ENCODE data around the gene RAB11FIP4. TPM values are rescaled to one million over a fixed set of nuclear protein-coding genes. Genes with fewer than 3 reads are reported as not detected.
"Not testable (repeated sequence)": the region's sequence is repeated elsewhere in the genome, so short reads cannot be mapped to it uniquely, and the experiment has no call there.

The RAB11FIP4 gene
- polyA plus RNA-seq, 1 donor = 16.3 TPM

DNA sequence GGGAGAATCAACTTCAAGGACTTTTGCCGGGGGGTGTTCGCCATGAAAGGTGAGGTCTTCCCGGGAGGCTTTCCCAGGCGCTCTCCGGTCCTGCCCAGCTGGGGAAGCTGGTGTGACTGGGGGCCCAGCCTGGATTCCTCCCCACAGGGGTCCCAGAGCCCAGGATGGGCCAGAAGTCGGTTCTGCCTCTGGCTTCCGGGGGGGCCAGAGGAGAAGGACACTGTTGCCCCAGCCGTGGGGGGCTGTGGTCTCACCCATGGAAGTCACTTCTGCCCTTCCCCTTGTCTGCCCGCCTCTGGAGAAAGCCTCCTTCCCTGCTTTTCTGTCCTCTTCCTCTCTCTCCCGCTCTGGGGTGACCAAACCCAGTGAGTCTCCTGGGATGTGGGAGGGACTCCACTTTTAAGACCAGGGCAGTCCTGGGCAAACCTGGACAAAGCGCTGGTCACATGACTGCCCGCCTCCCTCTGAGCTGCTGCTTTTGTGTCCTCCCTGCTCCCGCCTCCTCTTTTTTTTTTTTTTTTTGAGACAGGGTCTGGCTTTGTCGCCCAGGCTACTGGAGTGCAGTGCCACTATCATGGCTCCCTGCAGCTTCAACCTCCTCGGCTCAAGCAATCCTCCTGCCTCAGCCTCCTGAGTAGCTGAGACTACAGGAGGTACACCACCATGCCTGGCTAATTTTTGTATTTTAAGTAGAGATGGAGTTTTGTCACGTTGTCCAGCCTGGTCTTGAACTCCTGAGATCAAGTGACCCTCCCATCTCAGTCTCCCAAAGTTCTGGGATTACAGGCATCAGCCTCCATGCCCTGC, 40.6 kb downstream of the RAB11FIP4 start:
- DNase-seq = no peak

GRCh38 chr17:31433091-31433790, 41.8 kb downstream of the RAB11FIP4 start:
- no peak for DNase-seq

DNA sequence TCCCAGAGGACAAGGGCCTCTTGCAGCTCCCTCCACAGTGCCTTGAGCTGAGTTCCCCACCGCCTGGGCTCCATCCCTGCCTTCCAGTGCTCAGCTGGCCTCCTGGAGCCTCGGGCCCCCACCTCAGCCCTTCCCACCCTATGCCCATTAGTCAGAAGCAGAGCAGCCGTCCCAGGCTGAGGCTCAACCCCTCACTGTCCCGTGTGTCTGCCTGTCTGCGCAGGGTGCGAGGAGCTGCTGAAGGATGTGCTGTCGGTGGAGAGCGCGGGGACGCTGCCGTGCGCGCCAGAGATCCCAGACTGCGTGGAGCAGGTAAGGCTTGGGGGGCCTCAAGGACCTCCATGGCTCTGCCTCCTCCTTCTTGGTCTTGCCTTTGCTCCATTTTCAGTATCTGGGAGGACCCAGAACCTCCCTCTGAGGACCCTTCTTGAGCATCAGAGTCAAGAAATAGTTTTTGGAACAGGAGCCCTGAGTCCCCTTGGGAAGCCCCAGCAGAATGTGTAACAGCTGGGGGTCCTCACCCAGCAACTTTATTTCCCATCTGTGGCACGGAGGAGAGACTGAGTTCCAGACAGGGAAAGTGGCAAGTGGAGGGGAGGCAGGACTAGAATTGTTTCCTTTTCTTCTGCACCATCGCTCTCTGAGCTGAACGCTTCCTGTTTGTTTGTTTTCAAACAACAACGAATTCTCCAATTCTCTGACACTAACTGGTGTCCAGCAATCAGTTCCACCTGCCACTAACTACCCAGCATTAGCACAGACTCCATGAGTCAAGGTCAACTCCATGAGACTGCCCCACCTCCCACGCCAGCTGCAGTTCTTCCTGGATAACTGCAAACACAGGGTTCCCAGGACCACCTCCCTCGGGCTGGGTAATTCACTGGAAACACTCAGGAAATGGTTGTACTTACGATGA, 42.6 kb downstream of the RAB11FIP4 start:
- no peak for DNase-seq

GRCh38 chr17:31434727-31435050, 43.2 kb downstream of the RAB11FIP4 start:
- no peak for DNase-seq

DNA sequence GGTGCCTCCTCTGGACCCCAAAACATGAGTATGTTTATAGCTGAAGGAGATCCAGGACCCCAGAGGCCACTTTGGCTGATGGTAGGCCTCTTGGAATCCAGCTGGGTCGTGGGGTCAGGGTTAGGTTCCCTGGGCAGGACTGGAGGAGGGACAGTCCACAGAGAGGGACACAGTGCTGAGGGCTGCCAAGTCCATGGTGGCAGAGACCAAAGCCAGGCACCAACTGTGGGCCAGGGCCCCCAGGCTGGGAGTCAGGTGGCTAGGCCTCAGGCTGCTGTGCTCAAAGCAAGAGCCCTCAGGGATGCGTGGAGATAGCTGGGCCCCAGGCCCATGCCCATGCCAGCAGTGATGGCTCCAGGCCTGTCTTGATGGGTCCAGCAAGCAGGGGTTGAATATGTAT, 44.1 kb downstream of the RAB11FIP4 start:
- DNase-seq = no peak

DNA sequence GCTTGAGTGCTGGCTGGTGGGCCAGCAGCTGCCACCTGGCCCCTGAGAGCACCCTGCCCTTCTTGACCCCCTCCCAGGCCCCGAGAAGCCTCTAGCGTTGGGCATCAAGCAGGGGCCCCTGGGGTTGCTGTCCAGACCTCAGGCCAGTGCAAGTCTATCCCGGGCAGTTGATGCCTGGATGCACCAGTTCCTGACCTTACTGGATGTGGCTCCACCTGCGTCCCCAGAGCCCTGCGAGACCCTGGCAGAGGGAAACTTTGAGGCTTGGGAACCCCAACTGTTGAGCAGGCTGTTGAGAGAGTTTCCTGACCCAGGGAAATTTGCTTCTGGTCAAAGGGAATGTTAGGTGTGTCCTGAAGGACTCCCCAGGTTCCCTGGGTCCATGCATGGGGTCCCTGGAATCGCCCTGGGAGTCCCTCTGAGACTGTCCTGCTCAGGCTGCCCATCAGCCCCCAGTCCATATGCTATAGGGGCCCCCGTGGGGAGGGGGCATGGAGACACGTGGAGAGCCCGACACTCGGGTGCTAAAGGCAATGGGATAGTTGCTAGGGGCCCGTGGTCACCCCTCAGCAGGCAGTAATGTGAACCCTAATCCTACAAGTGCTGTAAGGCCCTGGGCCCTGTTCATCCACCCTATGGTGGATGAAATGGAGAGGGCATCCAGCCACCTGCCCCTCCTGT, 46.4 kb downstream of the RAB11FIP4 start:
- DNase-seq = no peak

DNA sequence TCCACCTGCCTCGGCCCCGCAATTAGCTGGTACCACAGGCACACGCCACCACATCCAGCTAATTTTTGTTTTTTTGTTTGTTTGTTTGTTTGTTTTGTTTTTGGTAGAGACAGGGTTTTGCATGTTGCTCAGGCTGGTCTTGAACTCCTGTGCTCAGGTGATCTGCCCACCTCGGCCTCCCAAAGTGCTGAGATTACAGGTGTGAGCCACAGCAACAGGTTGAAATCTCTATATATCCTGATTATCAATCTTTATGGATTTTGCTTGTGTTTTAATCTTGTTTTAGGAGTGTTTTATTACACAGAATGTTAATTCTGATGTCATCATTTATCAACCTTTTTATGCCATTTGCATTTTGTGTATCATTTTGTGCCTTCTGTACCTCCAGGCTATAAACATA, 48.2 kb downstream of the RAB11FIP4 start:
- DNase-seq = no peak

- no peak for DNase-seq
Observed at GRCh38 chr17:31442276-31442675, 50.8 kb downstream of the RAB11FIP4 start.

DNA sequence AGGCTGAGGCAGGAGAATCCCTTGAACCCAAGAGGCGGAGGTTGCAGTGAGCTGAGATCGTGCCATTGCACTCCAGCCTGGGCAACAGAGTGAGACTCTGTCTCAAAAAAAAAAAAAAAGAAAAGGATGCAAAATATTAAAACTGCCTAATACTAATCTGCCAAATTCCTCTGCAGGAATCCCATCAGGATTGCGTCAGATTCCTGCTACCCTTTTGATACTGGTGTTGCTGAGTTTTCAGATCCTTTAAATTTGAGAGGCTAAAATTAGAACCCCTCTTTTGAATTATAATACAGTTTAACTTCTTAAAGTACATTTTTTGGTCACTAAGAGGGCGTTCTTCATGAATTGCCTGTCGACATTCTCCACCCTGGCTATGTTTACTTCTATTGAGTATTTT, 51.4 kb downstream of the RAB11FIP4 start:
- not testable (repeated sequence) for DNase-seq

DNA sequence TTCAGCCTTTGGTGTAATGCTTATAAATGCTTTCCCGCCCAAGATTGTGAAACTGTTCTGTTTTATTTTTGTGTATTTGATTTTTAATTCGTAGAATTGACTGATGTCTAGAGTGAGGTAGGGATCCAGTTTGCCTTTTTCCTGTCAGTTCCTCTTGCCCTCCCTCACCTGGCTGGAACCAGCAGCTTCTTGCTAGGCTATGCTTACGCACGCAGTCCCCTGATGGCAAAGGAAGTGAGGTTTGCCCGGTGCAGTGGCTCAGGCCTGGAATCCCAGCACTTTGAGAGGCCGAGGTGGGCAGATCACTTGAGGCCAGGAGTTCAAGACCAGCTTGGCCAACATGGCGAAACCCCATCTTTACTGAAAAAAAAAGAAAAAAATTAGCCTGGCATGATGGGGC, 51.9 kb downstream of the RAB11FIP4 start:
- no peak for DNase-seq

DNA sequence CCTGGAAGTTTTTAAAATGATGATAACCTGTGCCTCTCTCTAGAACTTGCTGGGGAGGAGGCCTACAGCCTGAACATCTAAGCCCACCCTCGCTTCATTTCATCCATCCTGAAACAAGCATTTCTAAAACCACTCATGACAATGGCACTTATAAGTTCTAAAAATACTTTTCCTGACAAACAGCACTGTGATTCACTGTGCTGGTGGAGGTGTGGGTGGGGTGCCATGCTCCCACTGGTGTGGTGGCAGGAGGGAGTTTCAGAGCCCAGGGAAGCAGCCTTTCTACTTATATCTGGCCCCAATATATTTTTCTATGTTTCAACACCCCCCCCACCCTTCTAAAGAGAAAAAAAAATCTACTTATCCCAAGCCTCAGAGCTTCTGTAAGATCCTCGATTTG, 52.6 kb downstream of the RAB11FIP4 start:
- DNase-seq = no peak

GRCh38 chr17:31446195-31446967, 54.9 kb downstream of the RAB11FIP4 start:
- DNase-seq = no peak

DNA sequence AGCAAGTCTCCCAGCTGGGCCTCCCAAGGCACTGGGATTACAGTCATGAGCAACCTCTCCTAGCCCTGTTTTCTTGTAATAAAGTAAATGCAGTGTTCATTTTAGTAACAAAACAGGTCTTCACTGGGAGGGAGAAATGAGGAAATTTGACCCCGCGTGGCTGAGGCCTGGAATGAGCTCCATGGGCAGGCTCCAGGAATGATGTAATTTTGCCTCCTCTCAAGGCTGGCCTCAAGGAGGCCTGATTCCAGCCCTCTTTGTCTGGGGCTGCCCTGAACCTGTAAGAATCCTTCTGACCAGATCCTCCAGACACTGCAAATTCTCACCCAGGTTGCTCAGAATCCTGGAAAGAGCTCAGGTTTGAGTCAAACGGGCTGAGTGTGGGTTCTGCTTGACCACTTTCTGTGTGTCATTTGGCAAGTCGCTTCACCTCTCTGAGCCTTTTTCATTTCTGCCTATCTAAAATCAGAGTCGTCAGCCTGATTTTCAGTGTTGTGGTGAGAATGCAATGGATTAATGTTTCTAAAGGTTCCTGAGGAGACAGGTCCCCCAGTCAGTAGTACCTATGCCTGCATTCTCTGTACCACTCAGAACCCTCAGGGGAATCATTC, 57.1 kb downstream of the RAB11FIP4 start:
- no peak for DNase-seq

- DNase-seq = no peak
Observed at GRCh38 chr17:31449111-31449510, 57.6 kb downstream of the RAB11FIP4 start.

DNA sequence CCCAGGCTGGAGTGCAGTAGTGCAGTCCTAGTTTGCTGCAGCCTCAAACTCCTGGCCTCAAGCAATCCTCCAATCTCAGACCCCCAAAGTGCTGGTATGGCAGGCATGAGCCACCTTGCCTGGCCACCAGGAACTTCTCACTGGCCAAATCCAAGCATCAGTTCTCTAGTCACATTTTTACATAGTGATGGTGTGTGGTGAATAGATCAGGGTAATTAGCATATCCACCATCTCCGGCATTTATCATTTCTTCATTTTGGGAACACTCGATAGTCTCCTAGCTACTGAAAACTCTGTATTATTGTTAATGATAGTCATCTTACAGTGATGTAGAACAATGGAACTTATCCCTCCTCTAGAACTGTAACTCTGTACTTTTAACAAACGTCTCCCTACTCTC, 58.3 kb downstream of the RAB11FIP4 start:
- DNase-seq = no peak

GRCh38 chr17:31452101-31452500, 60.6 kb downstream of the RAB11FIP4 start:
- DNase-seq = no peak

GRCh38 chr17:31452561-31453110, 61.2 kb downstream of the RAB11FIP4 start:
- DNase-seq = no peak

- DNase-seq = no peak
Observed at GRCh38 chr17:31453896-31454295, 62.4 kb downstream of the RAB11FIP4 start.

DNA sequence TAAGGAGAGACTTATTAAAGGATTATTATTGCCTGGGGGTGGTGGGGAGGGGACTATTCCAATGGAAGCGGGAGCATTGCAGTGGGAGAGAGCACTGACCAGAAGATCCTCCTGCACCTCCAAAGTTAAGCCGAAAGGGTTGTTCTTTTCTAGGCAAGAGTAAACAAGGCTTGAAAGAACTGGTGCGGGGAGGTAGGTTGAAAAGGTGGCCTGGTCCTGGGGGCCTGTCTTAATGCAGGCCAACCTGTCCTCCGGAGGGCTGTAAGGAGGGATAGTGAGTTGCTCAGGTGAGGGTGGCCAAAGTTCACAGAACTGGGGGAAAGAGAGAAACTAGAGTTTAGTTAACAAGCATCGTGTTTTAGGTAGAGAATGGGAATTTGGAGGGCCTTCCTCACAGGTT, 65.3 kb downstream of the RAB11FIP4 start:
- DNase-seq = no peak

GRCh38 chr17:31457391-31458234, 66.1 kb downstream of the RAB11FIP4 start:
- no peak for DNase-seq

Data from left kidney (tissue), 2 donors.